ENCODE measurements around the gene ZNF334. TPM values are rescaled to one million over a fixed set of nuclear protein-coding genes. Genes with fewer than 3 reads are reported as not detected.

ZNF334 gene
- total RNA-seq (2012; rRNA removed) (1.1 and 1.4 TPM in 2 replicates), polyA plus RNA-seq (2012; rRNA removed) (1.5 and 2.1 TPM in 2 replicates), Bru-seq, nascent RNA (percentile 55 among the genes with signal in this experiment), BruChase-seq, experiment 1, labeled RNA remaining after a 6-hour chase (percentile 63 among the genes with signal in this experiment), BruChase-seq, experiment 2, labeled RNA remaining after a 2-hour chase (percentile 69 among the genes with signal in this experiment)
- 0.12 and 0.29 TPM in 2 replicates for polyA plus RNA-seq (2012; cell fraction: cytosol; rRNA removed)
- 1.7 and 14.9 TPM in 2 replicates for polyA plus RNA-seq (2012; cell fraction: nucleus; rRNA removed; ENCODE audit: low replicate concordance)
- long read RNA-seq, partial matches to known transcripts = 0 of 3 reads
- long read RNA-seq, other reads (novel, unspliced or antisense) = 3 of 3 reads

DNA sequence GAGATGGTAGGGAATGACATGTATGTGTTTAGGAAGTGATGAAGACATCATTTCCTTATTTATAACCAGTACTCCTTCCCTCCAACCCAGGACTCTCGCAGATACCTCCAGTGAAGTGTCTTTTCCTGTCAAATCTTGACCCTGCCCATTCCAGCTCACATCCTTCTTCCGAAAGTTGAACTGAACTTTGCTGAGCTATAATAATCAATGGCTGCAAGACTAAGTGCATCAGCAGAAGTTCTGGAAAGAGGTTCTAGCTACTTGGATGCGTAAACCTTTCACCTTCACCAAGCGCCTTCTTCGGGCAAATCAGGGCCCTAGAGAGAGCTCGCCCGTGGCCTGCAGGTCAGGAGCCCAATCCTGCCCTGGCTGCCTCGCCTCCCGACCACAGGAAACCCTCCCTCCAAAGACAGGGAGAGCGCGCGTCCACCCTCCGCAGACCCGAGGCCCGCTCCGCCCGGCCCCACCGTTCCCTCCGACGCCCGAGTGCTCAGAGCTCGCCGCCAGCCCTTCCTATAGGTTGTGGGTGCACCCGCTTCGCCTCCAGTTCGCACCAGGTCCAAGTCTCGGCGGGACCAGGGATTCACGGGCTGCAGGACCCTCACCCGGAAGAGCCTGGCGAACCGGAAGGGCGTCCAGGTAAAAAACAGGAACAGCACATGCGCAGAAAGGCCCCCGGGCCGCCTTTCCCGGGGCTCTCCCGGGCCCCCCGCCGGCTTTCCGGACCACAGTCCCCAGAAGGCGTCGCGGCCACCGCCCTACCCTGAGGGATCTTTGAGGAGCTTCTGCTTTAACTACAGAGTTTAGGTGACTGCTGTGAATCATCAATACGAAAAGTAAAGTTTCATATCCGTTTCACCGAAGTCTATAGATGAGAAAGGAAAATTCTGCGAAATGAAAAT is at the start of gene ZNF334:
Gene ZNF334 (minus strand): TSS at position 617 of the 902 bp plus-strand sequence. CDS start 1,457 bp downstream, outside the sequence.
- peak within 1 kb of the TSS; percentile 71 for H3K4me3 ChIP-seq (ENCODE audit: insufficient read depth, low read depth, low read length)
- no peaks in the 10 kb centered on the region for H3K4me1 ChIP-seq (ENCODE audit: control insufficient read depth, insufficient read depth, low read length)
- peak within 1 kb of the TSS; percentile 97 for H2AFZ ChIP-seq (replicated peaks; ENCODE audit: low read length, poor library complexity)
- WGBS, 2 experiments (ENCODE audit: extremely low coverage in 2 of 2, insufficient read length in 1 of 2) = 1% methylated on average over 12 of the region's 49 CpGs; no CpG with 5 or more reads in 1 of the 2 experiments
- H4K20me1 ChIP-seq (ENCODE audit: insufficient read depth, low read length) = no peaks in the 10 kb centered on the region
- no peak within 1 kb of the TSS; the same call in 1 of the 2 replicates for H3K18ac ChIP-seq (ENCODE audit: low read depth, low read length)
- no peak within 1 kb of the TSS for H2AK5ac ChIP-seq (ENCODE audit: low read depth, low read length)
- H3K56ac ChIP-seq (ENCODE audit: extremely low read depth, insufficient read depth, low read length) = peak within 1 kb of the TSS; percentile 41; the same call in 1 of the 2 replicates
- intact Hi-C loops (cut with micrococcal nuclease) = no loop called here
- CTCF ChIA-PET = no interaction called here
- H3K23ac ChIP-seq (ENCODE audit: low read depth, low read length) = peak within 1 kb of the TSS; percentile 69; the same call in 1 of the 2 replicates
- H3K4me2 ChIP-seq (ENCODE audit: low read depth, low read length) = peak within 1 kb of the TSS; percentile 86
- H3K79me1 ChIP-seq (ENCODE audit: low read depth in 1 of 2, low read length in 2 of 2) = 0 out of 4 replicates have a peak, but pooled peaks cover 0 to 3% of the 10 kb centered on the region in 2 experiments
- no peaks in the 10 kb centered on the region for H3K36me3 ChIP-seq (ENCODE audit: control insufficient read depth, insufficient read depth, low read length)
- H3K27me3 ChIP-seq (ENCODE audit: control insufficient read depth, insufficient read depth, low read length) = no peaks in the 10 kb centered on the region; the same call in 1 of the 2 replicates
- BruUV-seq (replicated peaks) = no TSS peak
- H3K9me3 ChIP-seq (ENCODE audit: control insufficient read depth, insufficient read depth, low read length) = no peaks in the 10 kb centered on the region
- no peak within 1 kb of the TSS for H2BK20ac ChIP-seq (ENCODE audit: low read depth, low read length)
- H3K9me1 ChIP-seq (ENCODE audit: insufficient read depth, low read length) = no peaks in the 10 kb centered on the region
- H4K5ac ChIP-seq (ENCODE audit: low read depth, low read length) = peak within 1 kb of the TSS; percentile 80
- H2AK9ac ChIP-seq (replicated peaks; ENCODE audit: low read depth, low read length, poor library complexity) = peak within 1 kb of the TSS; percentile 43
- H4K91ac ChIP-seq (ENCODE audit: insufficient read depth, low read depth, low read length) = no peak within 1 kb of the TSS; the same call in 1 of the 2 replicates
- peak within 1 kb of the TSS; percentile 49 for H3K9ac ChIP-seq (ENCODE audit: low read depth, low read length)
- H3K4ac ChIP-seq (ENCODE audit: low read depth, low read length) = peak within 1 kb of the TSS; percentile 63; the same call in 1 of the 2 replicates
- H2BK15ac ChIP-seq (ENCODE audit: low read depth, low read length) = no peak within 1 kb of the TSS
- in situ Hi-C loops (cut with MboI; ENCODE audit: low sequenced_read_pairs) = no loop called here
- dilution Hi-C loops (cut with HindIII; ENCODE audit: low sequenced_read_pairs, unreplicated experiment) = no loop called here
- peak within 1 kb of the TSS; percentile 24; the same call in 1 of the 2 replicates for H2BK120ac ChIP-seq (ENCODE audit: low read depth, low read length)
- H3K27ac ChIP-seq (ENCODE audit: insufficient read depth, low read length) = peak within 1 kb of the TSS; percentile 7; the same call in 1 of the 2 replicates
- ATAC-seq (ENCODE audit: low read depth) = peak; percentile 90
- peak; percentile 8 for DNase-seq
- peak within 1 kb of the TSS; percentile 55; the same call in 1 of the 2 replicates for H3K14ac ChIP-seq (replicated peaks; ENCODE audit: low read depth, low read length)
- H2BK5ac ChIP-seq (ENCODE audit: low read depth, low read length, poor library complexity, severe bottlenecking) = no peak within 1 kb of the TSS
- H4K8ac ChIP-seq (ENCODE audit: low read depth in 2 of 2, low read length in 2 of 2) = peak within 1 kb of the TSS; percentile 81 to 84
- POLR2A ChIA-PET (ENCODE audit: unreplicated experiment) = no interaction called here
- TF ChIP-seq, protein P1, sequence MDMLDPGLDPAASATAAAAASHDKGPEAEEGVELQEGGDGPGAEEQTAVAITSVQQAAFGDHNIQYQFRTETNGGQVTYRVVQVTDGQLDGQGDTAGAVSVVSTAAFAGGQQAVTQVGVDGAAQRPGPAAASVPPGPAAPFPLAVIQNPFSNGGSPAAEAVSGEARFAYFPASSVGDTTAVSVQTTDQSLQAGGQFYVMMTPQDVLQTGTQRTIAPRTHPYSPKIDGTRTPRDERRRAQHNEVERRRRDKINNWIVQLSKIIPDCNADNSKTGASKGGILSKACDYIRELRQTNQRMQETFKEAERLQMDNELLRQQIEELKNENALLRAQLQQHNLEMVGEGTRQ (IDR thresholded peaks at IDR 0.05; ENCODE audit: low read depth, low read length) = no peak
- no peak for TF ChIP-seq MAZ (IDR thresholded peaks at IDR 0.05; ENCODE audit: borderline replicate concordance, low read depth, low read length)
- TF ChIP-seq, protein P2, sequence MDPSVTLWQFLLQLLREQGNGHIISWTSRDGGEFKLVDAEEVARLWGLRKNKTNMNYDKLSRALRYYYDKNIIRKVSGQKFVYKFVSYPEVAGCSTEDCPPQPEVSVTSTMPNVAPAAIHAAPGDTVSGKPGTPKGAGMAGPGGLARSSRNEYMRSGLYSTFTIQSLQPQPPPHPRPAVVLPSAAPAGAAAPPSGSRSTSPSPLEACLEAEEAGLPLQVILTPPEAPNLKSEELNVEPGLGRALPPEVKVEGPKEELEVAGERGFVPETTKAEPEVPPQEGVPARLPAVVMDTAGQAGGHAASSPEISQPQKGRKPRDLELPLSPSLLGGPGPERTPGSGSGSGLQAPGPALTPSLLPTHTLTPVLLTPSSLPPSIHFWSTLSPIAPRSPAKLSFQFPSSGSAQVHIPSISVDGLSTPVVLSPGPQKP (IDR thresholded peaks at IDR 0.05; ENCODE audit: borderline replicate concordance, low read depth, low read length) = no peak
- no peak for TF ChIP-seq BHLHE40 (IDR thresholded peaks at IDR 0.05; ENCODE audit: low read depth, low read length)
- no peak for TF ChIP-seq NFE2L2 (IDR thresholded peaks at IDR 0.05; ENCODE audit: low read depth, low read length)
- TF ChIP-seq, protein P3, sequence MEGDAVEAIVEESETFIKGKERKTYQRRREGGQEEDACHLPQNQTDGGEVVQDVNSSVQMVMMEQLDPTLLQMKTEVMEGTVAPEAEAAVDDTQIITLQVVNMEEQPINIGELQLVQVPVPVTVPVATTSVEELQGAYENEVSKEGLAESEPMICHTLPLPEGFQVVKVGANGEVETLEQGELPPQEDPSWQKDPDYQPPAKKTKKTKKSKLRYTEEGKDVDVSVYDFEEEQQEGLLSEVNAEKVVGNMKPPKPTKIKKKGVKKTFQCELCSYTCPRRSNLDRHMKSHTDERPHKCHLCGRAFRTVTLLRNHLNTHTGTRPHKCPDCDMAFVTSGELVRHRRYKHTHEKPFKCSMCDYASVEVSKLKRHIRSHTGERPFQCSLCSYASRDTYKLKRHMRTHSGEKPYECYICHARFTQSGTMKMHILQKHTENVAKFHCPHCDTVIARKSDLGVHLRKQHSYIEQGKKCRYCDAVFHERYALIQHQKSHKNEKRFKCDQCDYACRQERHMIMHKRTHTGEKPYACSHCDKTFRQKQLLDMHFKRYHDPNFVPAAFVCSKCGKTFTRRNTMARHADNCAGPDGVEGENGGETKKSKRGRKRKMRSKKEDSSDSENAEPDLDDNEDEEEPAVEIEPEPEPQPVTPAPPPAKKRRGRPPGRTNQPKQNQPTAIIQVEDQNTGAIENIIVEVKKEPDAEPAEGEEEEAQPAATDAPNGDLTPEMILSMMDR (conservative IDR thresholded peaks at IDR 0.05; ENCODE audit: low read depth, low read length) = no peak
- no peak for TF ChIP-seq RCOR1 (IDR thresholded peaks at IDR 0.05; ENCODE audit: insufficient replicate concordance, low read length)
- TF ChIP-seq MXI1 (IDR thresholded peaks at IDR 0.05; ENCODE audit: borderline replicate concordance, low read depth, low read length) = no peak
- TF ChIP-seq SMC3 (IDR thresholded peaks at IDR 0.05; ENCODE audit: low read depth, low read length) = no peak
- TF ChIP-seq MAFK (IDR thresholded peaks at IDR 0.05; ENCODE audit: low read depth, low read length) = no peak
- TF ChIP-seq POLR2A (IDR thresholded peaks at IDR 0.05; ENCODE audit: low read depth, low read length) = no peak
